HG03066 (cell line): Measurements from ENCODE around the gene DUSP2.
A peak's percentile ranks its signal among the peaks of the same experiment; 100 is the strongest.
"Not testable (repeated sequence)": the region's sequence is repeated elsewhere in the genome, so short reads cannot be mapped to it uniquely, and the experiment has no call there.

Source experiments
- ATAC-seq: cut with Tn5 transposase; IDR thresholded peaks from one replicate; pipeline ENCODE4 v1.9.1; 2021; ENCODE audit warnings: low read depth; ENCODE audit not compliant: unreplicated experiment

Gene DUSP2

DNA sequence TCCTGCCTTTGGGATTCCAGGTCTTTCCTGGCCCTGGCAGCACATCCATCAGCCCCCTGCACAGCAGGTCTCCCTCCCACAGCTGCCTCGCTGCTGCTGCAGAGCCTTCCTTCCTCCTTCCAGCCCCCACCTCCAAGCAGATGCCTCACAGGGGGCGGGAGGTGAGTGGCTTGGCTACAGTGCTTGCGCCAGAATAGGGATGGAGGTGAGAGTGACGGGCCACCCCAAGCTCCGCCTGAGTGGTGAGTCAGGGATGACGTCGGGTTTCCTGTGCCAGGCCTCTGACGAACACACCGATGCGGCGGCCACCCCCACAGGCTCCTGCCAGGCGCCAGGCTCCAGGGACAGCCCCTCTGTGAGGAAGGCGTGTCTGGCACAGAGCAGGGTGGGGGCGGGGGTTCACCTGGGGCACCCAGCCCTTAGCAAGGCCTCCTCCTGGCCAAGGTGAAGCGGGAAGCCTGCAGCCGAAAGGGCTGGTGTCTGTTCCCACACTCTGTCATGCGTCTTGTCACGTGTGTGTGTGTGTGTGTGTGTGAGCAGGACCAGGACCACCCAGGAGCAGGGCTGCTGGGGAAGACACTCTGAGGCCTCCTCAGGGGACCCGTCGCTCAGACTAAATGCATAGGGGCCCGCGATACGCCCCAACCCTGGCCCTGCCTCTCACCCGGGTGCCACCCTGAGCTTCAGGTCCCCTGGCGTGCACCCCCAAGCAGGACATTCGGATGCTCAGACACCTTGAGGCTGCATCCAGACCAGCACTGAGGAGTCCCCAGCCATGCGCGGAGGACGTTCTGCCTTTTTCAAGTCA is 3.4 kb upstream of the DUSP2 start:
- ATAC-seq, result peak; percentile 45

DNA sequence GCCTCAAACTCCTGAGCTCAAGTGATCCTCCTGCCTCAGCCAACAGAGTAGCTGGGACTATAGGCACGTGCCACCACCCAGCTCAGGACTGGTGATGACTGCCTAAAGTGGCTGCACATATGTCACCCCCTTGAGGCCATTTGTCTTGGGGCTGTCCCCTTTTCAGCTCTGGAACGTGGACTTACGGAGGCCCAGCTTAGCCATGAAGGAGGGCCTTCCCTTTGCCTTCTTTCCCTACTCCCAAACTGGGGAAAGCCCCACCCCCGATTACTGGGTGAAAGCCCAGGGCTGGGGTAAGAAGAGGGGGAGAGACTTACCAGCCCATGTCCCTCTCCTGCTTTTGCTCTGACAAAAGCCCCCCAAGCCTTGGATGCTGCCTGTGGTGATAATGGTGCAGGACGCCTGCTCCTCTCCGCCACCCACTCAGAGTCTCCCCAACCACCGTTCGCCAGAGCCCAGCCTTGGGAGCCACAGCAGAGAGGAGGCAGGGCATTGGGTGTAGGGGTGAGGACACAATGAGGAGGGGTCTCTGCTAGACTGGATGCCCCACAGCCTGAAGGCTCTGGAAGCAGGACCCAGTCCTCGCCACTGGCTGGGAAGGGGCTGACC is 2.5 kb upstream of the DUSP2 start:
- no peak for ATAC-seq

DNA sequence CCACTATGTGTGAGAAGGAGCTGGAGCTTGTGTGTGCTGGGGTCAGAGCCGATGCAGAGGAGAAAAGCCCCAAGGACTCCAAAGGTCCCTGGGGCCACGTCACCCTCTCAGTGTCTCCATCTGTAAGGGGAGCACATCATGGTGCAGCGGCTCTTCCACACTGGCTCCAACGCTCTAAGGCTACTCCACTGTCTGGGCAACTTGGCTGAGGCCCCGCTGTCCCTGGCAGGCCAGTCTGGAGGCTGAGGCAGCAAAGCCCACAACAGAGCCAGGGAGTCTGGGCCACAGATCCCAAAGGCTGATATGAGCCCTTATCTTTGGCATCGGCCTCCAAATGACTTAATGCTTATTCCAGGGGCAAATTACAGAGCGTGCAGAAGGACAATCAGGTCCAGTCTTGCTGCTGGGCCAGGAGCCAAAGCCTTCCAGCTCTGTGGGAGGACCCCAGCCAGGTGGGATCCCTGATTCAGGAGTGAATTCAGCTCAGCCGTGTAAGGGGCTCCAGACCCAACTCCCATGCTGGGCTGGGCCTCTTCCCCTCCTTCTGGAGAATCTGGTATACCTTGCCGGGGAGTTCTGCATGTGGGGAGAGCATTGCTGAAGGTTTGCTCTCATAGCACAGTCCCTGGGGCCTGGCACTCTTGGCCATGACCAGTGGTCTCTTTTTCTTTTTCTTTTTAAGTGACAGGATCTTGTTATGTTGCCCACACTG is 1.8 kb upstream of the DUSP2 start:
- ATAC-seq, result no peak

DNA sequence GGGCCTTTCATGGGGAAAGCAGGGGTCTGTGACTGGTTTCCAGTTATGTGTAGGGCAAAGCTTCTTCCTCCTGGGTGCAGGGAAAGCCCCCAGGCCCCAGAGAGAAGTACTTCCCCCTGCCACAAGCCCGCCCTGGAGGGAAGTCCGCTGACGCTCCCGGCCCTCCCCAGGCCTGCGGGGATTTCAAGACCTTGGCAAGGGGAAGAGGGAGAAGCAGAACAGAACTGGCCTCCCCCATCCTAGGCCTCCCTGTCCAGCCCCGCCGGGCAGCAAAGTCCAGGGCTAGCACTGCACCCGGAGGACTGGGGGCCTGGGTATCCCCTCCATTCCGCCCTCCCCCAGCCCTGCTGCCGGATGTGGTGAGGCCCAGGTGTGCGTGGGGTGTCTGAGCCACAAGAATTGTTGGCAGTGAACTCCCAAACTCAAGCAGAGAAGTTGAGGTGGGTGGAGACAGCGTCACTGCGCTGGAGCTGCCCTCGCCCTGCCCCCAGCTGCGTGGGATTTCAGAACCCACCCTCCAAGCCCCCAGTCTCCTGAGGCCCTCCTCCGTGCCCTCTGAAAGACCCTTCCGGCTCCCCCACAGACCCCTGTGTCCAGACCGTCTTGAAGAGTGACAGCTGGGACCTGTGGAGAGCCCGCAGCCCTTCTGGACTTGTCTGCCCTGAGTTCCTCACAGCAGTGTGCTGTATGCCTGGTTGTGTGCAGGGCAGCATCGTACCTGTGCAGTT is 1.1 kb upstream of the DUSP2 start:
- ATAC-seq, result peak; percentile 32

DNA sequence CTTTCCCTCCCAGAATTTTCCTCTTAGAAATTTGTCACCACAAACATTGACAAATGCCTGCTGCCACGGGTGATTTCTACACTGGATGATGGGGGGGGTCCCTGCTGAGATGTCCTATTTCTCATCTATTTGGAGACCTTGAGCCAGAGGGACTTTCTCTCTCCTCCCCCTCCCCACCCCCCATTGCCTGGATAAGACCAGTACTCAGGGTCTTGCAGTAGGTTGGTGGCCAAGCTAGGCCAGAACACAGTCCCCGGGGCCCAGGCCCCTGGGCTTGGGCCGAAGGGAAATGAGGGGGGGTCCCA is 560 bp upstream of the DUSP2 start:
- no peak for ATAC-seq

DNA sequence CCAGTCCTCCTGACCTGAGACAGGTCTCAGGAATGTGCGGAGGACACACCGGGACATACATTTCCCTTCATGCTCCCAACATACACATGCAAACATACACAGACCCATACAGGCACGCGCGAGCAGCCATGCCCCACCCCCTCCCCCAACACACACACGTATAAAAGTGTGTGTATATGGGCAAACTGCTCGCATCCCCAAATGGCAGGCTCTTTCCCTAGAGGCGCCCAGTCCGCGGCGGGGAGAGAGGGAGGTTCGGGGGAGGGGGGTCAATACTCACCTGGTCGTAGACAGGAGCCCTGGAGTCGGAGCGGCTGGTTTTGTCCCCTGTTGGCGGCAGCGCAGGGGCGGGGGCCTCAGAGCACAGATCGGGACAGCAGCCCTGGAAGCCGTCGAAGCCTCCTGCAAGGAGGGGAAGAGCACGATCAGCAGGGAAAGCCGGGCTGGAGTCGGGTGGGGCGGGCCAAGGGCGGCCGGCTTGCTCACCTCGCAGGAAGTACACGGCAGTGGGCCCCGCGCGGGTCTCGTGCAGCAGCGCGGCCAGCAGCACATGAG is 682 bp downstream of the DUSP2 start:
- ATAC-seq, result no peak

DNA sequence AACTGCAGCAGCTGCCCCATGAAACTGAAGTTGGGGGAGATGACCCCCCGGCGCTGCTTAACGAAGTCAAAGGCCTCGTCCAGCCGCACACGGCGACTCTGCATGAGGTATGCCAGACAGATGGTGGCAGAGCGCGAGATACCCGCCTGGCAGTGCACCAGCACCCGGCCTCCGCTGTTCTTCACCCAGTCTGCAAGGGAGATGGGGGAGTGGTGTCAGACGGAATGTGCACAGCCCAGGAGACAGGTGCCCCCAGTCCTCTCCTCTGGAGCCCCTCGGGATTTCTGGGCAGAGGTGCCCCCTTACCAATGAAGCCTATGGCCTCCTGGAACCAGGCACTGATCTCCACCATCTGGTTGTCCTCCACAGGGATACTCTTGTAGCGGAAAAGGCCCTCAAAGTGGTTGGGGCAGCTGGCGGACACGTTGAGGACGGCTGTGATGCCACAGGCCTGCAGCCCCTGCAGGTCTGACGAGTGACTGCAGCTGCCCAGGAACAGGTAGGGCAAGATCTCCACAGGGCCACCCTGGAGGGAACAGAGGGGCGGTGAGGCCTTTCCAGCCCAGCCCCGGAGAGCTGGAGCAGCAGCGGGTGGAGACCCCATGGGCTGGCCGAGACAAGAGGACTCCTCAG is 1.3 kb downstream of the DUSP2 start:
- ATAC-seq, result no peak

DNA sequence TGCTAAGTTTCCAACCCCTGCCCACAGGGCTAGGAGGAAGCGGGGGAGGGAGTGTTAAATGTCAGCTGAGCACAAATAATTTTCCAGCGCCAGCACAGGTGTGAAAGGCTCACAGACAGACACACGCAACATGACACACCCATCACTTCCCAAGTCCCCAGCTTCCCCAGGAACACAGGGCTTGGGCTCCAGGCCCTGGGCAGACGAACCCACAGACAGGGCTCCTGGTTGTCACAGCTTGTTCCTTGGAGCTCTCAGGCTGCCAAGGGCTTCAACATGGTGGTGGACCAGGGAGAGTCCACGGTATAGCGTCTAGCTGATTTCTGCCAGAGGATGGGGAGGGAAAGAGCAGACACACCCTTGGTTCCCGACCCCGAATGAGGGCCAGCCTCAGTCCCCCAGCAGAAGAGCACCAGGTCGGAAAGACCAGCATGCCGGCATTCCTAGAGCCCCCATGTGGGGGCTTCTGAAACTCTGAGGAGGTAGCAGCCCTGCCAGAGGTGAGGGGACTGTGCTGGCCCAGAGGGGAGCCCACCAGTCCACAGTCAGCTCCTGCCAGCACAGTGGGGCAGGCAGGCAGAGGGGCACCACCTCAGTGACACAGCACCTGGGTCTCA is 1.9 kb downstream of the DUSP2 start:
- no peak for ATAC-seq

DNA sequence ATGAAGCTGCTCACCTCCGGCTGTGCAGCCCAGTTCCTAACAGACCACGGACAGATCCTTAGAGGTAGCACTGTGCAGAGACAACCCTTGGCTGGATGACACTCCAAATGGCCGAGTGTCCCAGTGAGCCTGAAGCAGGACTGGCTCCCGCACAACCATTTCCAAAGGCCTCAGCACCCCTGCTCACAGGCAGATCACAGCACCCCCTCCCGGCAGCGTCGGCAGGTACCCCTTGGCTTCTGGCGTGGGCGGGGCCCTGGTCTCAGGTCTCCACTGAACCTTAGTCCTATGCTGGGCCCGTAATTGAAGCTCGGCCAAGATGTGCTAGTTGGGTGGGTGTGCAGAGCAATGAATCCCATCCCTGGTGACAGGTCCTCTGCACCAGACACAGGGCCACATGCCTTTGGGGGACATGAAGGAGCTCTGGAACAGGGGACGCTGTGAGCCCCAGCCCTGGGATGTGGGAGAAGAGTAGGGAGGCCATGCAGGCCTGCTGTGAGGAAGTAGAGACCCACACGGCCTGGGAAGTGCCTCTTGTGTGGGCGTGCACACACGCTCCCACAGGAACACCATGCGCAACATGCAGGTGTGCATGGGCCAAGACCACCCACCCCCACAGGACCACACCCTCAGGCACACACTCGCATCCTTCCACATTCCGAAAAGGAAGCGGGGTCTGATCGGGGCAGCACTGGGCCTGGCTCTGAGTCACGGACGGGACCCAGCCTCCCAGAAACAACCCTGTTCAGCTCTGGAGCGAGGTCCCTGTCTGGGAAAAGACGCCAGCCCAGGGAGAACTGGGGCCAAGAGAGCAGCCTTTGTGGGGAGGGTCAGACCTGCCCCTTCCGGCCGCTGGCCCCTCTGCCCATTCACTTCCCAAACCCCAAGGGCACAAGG is 2.8 kb downstream of the DUSP2 start:
- no peak for ATAC-seq

DNA sequence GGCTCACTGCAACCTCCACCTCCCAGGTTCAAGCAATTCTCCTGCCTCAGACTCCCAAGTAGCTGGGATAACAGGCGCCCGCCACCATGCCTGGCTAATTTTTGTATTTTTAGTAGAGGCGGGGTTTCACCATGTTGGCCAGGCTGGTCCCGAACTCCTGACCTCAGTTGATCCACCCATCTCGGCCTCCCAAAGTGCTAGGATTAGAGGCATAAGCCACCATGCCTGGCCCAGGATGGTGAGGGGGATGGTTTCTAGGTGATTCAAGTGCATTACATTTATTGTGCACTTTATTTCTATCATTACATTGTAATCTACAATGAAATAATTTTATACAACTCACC is 3.6 kb downstream of the DUSP2 start:
- not testable (repeated sequence) for ATAC-seq

DNA sequence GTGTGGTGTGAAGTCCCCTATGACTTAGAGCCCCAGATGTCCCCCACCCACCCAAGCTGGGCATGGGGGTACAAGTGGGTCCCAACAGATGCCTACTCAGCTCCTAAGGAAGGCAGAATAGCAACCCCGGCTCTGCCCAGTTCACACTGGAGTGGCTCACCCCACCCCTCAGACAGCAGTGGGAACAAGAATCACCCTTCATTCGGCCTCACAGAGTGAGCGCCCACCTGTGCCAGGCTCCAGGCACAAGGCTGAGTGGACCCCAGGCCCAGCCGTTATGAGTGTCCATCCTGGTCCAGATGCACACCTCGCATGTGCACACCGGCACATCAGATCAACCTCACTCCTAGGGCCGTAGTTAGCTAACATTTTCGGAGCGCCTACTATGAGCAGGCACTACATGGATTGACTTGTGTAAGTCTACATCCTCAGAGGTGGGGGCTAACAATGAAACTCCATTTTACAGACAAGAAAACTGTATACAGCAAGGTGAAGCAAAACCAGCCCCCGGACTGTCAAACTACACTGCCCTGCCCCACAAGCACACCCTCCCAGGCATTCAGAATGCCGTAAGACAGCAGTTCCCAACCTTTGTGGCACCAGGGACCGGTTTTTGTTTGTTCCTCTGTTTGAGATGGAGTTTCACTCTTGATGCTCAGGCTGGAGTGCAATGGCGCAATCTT is 4.2 kb downstream of the DUSP2 start:
- ATAC-seq, result no peak

DNA sequence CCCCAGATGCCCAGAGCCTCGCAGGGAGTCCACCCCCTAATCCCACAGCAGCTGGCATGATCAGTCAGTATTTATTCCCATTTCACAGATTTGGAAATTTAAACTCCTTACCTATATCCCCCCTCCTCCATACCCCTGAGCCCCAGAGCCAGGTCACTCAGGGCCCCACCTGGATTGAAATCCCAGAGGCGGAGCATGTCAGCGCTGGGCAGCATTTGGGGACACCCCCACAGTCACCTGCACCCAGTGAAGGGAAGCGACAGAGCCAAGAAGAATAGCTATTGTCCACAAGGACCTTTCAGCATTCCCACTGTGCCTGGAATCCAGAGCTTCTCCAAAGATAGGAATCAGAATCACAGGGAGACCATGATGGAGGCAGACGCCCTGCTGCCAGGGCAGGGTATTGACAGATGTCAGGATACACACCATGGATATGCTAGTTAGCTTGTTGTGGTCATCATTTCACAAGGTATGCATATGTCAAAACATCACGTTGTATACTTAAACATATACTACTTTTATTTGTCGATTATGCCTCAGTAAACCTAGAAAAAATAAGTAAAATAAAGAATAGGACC is 6.0 kb downstream of the DUSP2 start:
- no peak for ATAC-seq

DNA sequence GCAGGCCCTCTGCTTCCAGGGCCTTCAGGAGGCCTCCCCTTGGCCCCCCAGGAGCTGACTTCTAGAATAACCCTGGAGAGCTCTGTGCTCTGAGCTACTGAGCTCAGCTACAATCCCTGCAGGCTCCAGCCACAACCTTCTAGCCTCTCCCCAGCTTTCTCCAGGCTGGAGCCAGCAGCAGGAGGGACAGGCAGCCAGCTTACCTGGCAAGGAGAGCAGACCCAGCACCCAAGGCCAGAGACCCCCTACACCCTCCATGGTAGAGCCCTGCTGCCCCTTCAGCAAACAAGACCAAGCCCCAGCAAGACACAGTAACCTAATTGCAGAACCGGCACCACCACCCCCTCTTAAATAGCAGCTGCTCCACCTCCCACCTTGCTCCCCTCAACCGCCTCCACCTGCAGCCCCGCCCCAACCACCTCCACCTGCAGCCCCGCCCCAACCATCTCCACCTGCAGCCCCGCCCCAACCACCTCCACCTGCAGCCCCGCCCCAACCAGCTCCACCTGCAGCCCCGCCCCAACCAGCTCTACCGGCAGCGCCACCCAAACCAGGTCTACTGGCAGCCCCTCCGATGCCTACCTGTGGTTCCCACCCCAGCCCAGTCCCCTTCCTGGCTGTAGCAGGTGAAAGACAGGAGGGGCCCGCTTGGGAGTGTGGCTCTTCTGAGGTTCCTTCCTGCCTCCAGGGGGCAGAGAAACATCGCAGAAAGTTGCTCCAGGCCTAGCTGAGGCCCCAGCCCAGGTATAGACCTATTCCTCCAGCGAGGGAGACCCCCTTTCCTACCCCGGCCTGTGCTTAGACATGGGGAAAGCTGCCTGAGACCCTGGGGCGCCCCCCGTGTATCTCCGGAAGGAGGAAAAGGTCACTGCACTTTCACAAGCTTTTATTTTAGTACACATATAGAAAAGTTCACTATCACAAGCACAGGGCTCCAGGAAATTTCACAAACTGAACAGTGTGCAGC is 6.8 kb downstream of the DUSP2 start, which contains the start of gene ASTL:
Gene ASTL, minus strand, starts transcription at position 324 of the 967 bp plus-strand sequence. Its CDS starts 66 bp downstream, at position 258.
- peak; percentile 40 for ATAC-seq

DNA sequence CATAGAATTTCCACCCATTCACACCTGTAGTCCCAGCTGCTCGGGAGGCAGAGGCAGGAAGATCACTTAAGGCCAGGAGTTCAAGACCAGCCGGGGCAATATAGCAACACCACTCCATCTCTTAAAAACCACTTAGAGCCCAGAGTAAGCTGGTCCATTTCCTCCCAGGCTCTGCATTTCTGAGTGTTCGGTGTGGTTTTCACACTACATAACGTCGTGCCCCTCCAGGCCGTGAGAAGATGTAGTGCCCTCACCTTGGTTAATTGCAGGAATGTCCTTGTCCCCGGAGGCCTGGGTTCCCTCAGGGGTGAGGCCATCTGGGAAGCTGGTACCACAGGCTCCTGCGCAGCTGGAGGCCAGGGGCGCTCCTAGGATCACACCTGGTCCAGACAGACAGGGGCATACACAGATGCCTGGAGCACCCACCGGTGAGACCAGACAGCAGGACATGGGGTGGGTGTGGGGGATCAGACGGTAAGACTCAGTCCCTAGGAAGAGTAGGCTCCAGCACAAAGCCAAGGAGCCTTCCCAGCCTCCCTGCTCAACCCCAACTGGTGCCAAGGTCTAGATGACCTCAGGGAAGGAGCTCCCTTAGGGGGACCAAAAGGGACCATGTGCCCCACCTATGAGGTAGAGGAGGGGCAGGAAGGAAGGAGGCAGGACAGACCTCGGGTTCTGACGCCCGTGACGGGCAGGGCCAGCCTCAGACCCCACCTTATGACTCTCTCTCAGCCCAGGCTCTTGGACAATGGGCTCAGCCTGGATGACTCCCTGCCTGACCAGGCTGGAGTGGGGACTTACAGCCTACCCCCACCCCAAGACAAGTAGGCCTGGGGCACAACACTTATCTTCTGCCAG is 7.7 kb downstream of the DUSP2 start:
- ATAC-seq, result no peak

DNA sequence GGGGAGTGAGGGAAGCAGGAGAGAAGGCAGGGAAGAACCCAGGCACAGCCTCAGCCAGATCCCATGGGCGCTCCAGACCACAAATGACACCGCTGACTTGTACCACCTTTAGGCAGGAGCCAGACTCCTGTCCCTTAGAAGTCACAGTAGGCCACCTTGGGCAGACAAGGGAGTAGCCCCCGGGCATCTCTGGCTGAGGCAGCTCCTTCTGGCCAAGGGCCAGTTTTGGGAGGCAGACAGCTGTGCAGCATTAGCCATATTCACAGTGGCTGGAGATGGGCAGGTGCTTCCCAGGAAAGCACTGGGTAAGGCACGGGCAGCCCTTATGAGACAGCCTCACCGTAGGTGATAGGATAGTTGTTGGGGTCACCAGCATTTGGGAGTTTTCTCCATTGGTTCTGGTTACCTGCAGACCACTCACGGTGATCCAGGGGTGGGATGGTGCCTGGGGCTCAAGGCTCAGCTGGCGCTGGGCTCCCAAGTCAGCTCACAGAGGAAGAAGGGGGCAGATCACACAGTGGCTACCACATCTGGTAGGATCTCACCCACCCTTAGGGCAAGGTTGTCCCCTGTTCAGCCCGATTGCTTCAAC is 9.0 kb downstream of the DUSP2 start:
- no peak for ATAC-seq

DNA sequence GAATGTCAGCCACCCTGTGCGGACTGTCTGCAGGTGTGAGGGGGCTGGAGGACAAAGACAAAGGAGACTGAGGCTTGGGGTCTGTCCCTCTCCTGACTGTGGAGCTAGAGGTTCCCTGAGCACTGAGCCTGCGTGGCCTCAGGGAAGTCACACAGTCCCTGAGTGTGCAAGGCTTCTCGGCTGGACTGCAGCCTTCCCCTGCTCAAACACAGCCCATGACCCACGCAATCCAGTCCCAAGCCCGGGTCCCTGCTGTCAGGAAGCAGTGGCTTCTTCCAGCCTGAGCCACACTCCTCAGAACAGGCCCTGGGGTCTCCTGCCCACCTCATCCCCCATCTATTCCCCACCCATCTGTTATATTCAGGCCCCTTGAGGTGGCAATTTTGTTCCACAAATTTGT is 9.6 kb downstream of the DUSP2 start:
- no peak for ATAC-seq
